Gastroesophageal sphincter (tissue), 4 donors: ENCODE measurements around the gene CD46. TPM values are rescaled to one million over a fixed set of nuclear protein-coding genes. Genes with fewer than 3 reads are reported as not detected.

Source experiments
- ATAC-seq: fragments of 150-250 bp; one replicate; pipeline ENCODE4 v1.9.1; 2016; ENCODE audit warnings: mild to moderate bottlenecking, moderate library complexity
- H3K27ac ChIP-seq, 4 donors: fragments of 200-600 bp; sonication (generic) in 3 of 4; 1 replicate in 3 of 4; 2 replicates in 1 of 4; pipeline ENCODE4 v1.5.1; 2016 to 2019
- H3K27me3 ChIP-seq: fragments of 200-600 bp; sonication (generic); one replicate; pipeline ENCODE4 v1.5.1; 2019
- H3K36me3 ChIP-seq, 2 donors: fragments of 200-600 bp; sonication (generic); one replicate each; pipeline ENCODE4 v1.5.1; 2019; ENCODE audit warnings: control low read depth in 1 of 2
- H3K4me1 ChIP-seq, 3 donors: fragments of 200-600 bp; sonication (generic); 1 replicate in 2 of 3; 2 replicates in 1 of 3; pipeline ENCODE4 v1.5.1; 2016 to 2019; ENCODE audit warnings: control low read depth in 2 of 3
- H3K4me3 ChIP-seq, 2 donors: fragments of 200-600 bp; sonication (generic); one replicate each; pipeline ENCODE4 v1.5.1; 2019; ENCODE audit warnings: mild to moderate bottlenecking in 1 of 2, moderate library complexity in 1 of 2
- H3K9me3 ChIP-seq, 3 donors: fragments of 200-600 bp; sonication (generic); one replicate each; pipeline ENCODE4 v1.5.1; 2017 to 2019; ENCODE audit warnings: control low read depth in 2 of 3
- EP300 ChIP-seq: sonication (generic); formaldehyde crosslinking; IDR thresholded peaks from one replicate; pipeline ENCODE4 v1.6.1; 2017; ENCODE audit warnings: antibody characterized with exemption, mild to moderate bottlenecking
- POLR2A ChIP-seq, 2 donors: fragments of 450-650 bp; IDR thresholded peaks; one replicate each; pipeline ENCODE4 v1.6.1; 2017; ENCODE audit warnings: antibody characterized with exemption in 2 of 2, mild to moderate bottlenecking in 2 of 2, moderate library complexity in 1 of 2
- POLR2AphosphoS5 ChIP-seq: sonication (generic); formaldehyde crosslinking; IDR thresholded peaks from one replicate; pipeline ENCODE4 v1.6.1; 2017; ENCODE audit warnings: antibody characterized with exemption
- WGBS, 2 donors: methylation state at CpG; one replicate each; pipeline ENCODE4 v1.1.5; 2018; ENCODE audit warnings: low coverage in 1 of 2; 5-methylcytosine and 5-hydroxymethylcytosine counted together
- total RNA-seq, 4 donors: library from RNA; depleted of rRNA; stranded (reverse); fragments of >200 nt; gene quantifications; one replicate each; pipeline ENCODE4 v1.1.0, GENCODE V29; 2016
- TF ChIP-seq, protein P1 (sequence below), 4 experiments: fragments of 200-600 bp in 2 of 4; fragments of 450-650 bp in 2 of 4; sonication (generic) in 1 of 4; IDR thresholded peaks; one replicate each; pipeline ENCODE4 v1.5.1; 2017 to 2019; ENCODE audit warnings: antibody characterized with exemption in 4 of 4, mild to moderate bottlenecking in 2 of 4, moderate library complexity in 2 of 4

Gene CD46
- total RNA-seq, 4 donors from 2014 or later: 69.1 to 117 (median 98.6) TPM

DNA sequence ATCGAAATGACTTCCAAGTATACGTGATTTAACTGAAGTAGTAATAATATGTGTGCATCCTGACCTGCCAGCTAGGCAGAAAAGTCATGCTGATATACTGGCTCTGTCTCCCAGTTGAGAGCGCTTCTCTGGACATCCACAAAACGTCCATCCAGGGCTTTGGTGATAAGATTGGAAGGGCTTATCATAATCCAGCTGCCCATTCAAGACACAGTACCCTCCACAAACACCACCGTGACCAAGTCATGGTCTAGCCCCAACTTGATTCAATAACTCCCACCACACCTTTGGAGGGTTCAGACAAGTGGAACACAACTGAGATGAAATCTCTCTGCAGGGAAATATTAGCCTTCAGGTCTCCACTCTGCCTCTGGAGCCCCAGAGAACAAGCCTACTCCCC, 76.2 kb downstream of the CD46 start:
- Histone ChIP-seq H3K36me3 (no peaks in the 10 kb centered on the region), H3K27me3 (no peaks in the 10 kb centered on the region), H3K9me3 (no peaks in the 10 kb centered on the region), H3K27ac (peak overlapping the region; percentile 79 to 99 (median 98)), H3K4me3 (no peak overlapping the region), H3K4me1 (peaks cover 29 to 87% (median 79%) of the 10 kb centered on the region in 3 donors)
- WGBS, 2 donors: 55 to 88% methylated on average over 2 to 4 of the region's 5 CpGs
- no peak for TF ChIP-seq POLR2AphosphoS5
- TF ChIP-seq EP300: no peak
- TF ChIP-seq, protein P1, sequence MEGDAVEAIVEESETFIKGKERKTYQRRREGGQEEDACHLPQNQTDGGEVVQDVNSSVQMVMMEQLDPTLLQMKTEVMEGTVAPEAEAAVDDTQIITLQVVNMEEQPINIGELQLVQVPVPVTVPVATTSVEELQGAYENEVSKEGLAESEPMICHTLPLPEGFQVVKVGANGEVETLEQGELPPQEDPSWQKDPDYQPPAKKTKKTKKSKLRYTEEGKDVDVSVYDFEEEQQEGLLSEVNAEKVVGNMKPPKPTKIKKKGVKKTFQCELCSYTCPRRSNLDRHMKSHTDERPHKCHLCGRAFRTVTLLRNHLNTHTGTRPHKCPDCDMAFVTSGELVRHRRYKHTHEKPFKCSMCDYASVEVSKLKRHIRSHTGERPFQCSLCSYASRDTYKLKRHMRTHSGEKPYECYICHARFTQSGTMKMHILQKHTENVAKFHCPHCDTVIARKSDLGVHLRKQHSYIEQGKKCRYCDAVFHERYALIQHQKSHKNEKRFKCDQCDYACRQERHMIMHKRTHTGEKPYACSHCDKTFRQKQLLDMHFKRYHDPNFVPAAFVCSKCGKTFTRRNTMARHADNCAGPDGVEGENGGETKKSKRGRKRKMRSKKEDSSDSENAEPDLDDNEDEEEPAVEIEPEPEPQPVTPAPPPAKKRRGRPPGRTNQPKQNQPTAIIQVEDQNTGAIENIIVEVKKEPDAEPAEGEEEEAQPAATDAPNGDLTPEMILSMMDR (IDR thresholded peaks at IDR 0.05): no peak
- TF ChIP-seq POLR2A (IDR thresholded peaks at IDR 0.05): no peak
- no peak for ATAC-seq

DNA sequence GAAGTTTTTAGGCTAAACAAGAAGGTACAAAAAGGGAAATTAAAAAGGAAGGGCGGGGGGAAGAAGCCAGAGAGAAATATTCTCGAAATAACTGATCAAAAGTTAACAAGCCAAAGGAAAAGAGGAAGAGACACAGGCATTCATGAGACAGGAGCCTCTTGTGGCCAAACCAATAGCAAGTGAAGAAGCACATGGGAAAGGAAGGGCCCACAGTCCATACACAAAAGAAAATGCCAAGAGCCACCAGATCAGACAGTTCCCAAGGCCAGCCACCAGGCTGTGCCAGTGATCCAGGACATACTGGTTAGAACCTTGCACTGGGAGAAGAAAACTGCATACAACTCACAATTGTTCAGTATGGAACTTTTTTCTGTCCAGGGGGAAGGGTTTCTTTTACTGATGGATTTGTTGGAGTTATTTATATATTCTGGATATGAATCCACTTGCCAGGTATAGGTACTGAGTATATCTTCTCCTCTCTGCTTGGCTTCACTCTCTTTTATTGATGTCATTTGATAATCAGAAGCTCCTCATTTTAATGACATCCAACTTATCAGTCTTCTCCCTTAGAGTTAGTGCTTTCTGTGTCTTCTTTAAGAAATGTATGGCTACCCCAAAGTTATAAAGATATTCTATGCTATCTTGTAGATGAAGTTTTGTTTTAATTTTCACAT, 76.8 kb downstream of the CD46 start:
- TF ChIP-seq, protein P1 (IDR thresholded peaks at IDR 0.05): peak; percentile 83 to 98 (median 95)
- TF ChIP-seq POLR2AphosphoS5: peak; percentile 60
- no peak for TF ChIP-seq POLR2A (IDR thresholded peaks at IDR 0.05)
- no peaks in the 10 kb centered on the region for H3K9me3 ChIP-seq
- peak overlapping the region; percentile 79 to 99 (median 98) for H3K27ac ChIP-seq
- peak; percentile 65 for ATAC-seq
- 50 to 60% methylated on average over 2 of the region's 2 CpGs for WGBS, 2 donors
- no peaks in the 10 kb centered on the region for H3K27me3 ChIP-seq
- no peaks in the 10 kb centered on the region for H3K36me3 ChIP-seq
- H3K4me1 ChIP-seq: peaks cover 29 to 92% (median 80%) of the 10 kb centered on the region in 3 donors
- no peak overlapping the region for H3K4me3 ChIP-seq

DNA sequence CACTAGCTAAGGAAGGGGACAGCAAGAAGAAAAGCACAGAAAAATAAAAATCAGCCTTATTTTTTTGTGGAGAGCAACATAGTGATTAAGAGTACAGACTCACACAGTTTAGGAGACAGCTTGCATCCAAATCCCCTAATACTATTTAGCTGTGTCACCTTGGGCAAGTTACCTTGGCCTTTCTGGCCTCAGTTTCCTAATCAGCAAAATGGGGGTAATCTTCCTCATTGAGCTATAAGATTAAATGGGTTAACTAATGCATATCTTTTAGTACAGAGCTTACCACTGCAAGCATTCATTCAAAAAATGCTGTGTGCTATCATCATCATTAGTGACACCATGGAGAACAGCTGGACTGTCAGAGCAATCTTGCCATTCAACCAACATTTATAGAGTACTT, 77.7 kb downstream of the CD46 start:
- Histone ChIP-seq H3K27ac (peak overlapping the region; percentile 37 to 99 (median 88)), H3K27me3 (no peaks in the 10 kb centered on the region), H3K4me1 (peaks cover 25 to 96% (median 81%) of the 10 kb centered on the region in 3 donors), H3K36me3 (no peaks in the 10 kb centered on the region), H3K4me3 (no peak overlapping the region), H3K9me3 (no peaks in the 10 kb centered on the region)
- TF ChIP-seq POLR2AphosphoS5 (no peak), POLR2A (IDR thresholded peaks at IDR 0.05) (no peak), EP300 (no peak)
- TF ChIP-seq, protein P1 (IDR thresholded peaks at IDR 0.05): no peak
- ATAC-seq: no peak

DNA sequence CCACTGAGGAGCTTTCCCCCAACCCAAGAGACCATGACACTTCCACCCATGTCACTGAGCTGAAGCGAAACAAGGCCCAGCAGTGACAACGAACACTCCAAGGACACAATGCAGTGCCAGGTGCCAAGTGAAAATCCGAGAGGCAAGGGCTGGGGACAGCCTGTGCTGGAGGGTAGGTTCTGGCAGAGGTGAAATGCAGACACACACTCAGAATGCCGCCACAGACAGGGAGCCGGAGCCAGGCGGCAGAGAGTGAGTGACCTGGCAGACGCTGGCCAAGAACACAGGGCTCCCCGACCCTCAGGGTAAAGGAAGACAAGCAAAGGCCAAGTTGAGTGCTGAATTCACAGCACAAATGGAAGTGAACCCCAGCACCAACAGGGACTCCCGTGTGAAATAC, 78.9 kb downstream of the CD46 start:
- H3K27me3 ChIP-seq: no peaks in the 10 kb centered on the region
- 86 to 91% methylated on average over 5 to 7 of the region's 9 CpGs for WGBS, 2 donors
- H3K4me3 ChIP-seq: no peak overlapping the region
- no peaks in the 10 kb centered on the region for H3K9me3 ChIP-seq
- H3K4me1 ChIP-seq: peaks cover 17 to 96% (median 80%) of the 10 kb centered on the region in 3 donors
- ATAC-seq: no peak
- H3K27ac ChIP-seq: peak overlapping the region in 3 of 4 donors; percentile 70 to 99 (median 77)
- H3K36me3 ChIP-seq: peaks cover 0 to 2% of the 10 kb centered on the region in 2 donors
- TF ChIP-seq, protein P1 (IDR thresholded peaks at IDR 0.05): no peak
- no peak for TF ChIP-seq EP300
- no peak for TF ChIP-seq POLR2A (IDR thresholded peaks at IDR 0.05)
- no peak for TF ChIP-seq POLR2AphosphoS5
